H9 (cell line): ENCODE measurements around the gene KRTAP16-1. TPM values are rescaled to one million over a fixed set of nuclear protein-coding genes. Genes with fewer than 3 reads are reported as not detected.

Experiments
- DNase-seq: peaks from one replicate; pipeline ENCODE4 v3.0.0-alpha.2; 2017
- H2AFZ ChIP-seq: one replicate; pipeline ENCODE4 v1.6.1; 2013; ENCODE audit warnings: mild to moderate bottlenecking, low read length, control low read depth, moderate library complexity
- H2AK5ac ChIP-seq: 2 replicates; pipeline ENCODE4 v1.6.1; 2013; ENCODE audit warnings: low read length, control low read depth, mixed read lengths; ENCODE audit not compliant: insufficient read length
- H2BK120ac ChIP-seq: one replicate; pipeline ENCODE4 v1.6.1; 2013; ENCODE audit warnings: low read depth, mild to moderate bottlenecking, low read length, control low read depth, inconsistent platforms; ENCODE audit not compliant: poor library complexity, severe bottlenecking
- H2BK12ac ChIP-seq: 2 replicates; pipeline ENCODE4 v1.6.1; 2013; ENCODE audit warnings: low read length, control low read depth, mixed read lengths, low read depth; ENCODE audit not compliant: insufficient read length
- H2BK15ac ChIP-seq: 2 replicates; pipeline ENCODE4 v1.6.1; 2013; ENCODE audit warnings: low read depth, low read length, control low read depth
- H2BK20ac ChIP-seq: one replicate; pipeline ENCODE4 v1.6.1; 2013; ENCODE audit warnings: low read depth, mild to moderate bottlenecking, low read length, control low read depth, inconsistent platforms; ENCODE audit not compliant: poor library complexity, severe bottlenecking
- H2BK5ac ChIP-seq: 2 replicates; pipeline ENCODE4 v1.6.1; 2013; ENCODE audit warnings: low read length, control low read depth, mixed read lengths; ENCODE audit not compliant: insufficient read length
- H3K14ac ChIP-seq: 2 replicates; pipeline ENCODE4 v1.6.1; 2013; ENCODE audit warnings: low read length, control low read depth; ENCODE audit not compliant: insufficient read depth
- H3K18ac ChIP-seq: 2 replicates; pipeline ENCODE4 v1.6.1; 2013; ENCODE audit warnings: low read depth, mild to moderate bottlenecking, mixed read lengths, low read length, control low read depth; ENCODE audit not compliant: insufficient read length
- H3K23ac ChIP-seq: 2 replicates; pipeline ENCODE4 v1.6.1; 2013; ENCODE audit warnings: low read length, control low read depth, mixed read lengths, low read depth; ENCODE audit not compliant: insufficient read length
- H3K23me2 ChIP-seq: 2 replicates; pipeline ENCODE4 v1.6.1; 2013; ENCODE audit warnings: low read depth, mild to moderate bottlenecking, mixed read lengths, low read length, control low read depth; ENCODE audit not compliant: insufficient read length, poor library complexity, severe bottlenecking
- H3K27ac ChIP-seq: 2 replicates; pipeline ENCODE4 v1.5.1; 2013; ENCODE audit warnings: low read length, control low read depth, mixed read lengths, low read depth; ENCODE audit not compliant: insufficient read length
- H3K27me3 ChIP-seq: 2 replicates; pipeline ENCODE4 v1.6.1; 2013; ENCODE audit warnings: low read length, control low read depth, inconsistent platforms; ENCODE audit not compliant: insufficient read depth
- H3K4ac ChIP-seq: 2 replicates; pipeline ENCODE4 v1.6.1; 2013; ENCODE audit warnings: low read depth, mild to moderate bottlenecking, control low read depth, inconsistent platforms, low read length, moderate library complexity
- H3K4me1 ChIP-seq: 2 replicates; pipeline ENCODE4 v1.6.1; 2013; ENCODE audit warnings: low read length, control low read depth, inconsistent platforms; ENCODE audit not compliant: insufficient read depth
- H3K4me2 ChIP-seq: 2 replicates; pipeline ENCODE4 v1.6.1; 2013; ENCODE audit warnings: low read length, control low read depth, mixed read lengths; ENCODE audit not compliant: insufficient read length, insufficient read depth
- H3K56ac ChIP-seq: 2 replicates; pipeline ENCODE4 v1.6.1; 2013; ENCODE audit warnings: low read depth, mild to moderate bottlenecking, mixed read lengths, low read length, control low read depth; ENCODE audit not compliant: insufficient read length
- H3K79me1 ChIP-seq: 2 replicates; pipeline ENCODE4 v1.6.1; 2013; ENCODE audit warnings: low read depth, mild to moderate bottlenecking, moderate library complexity, low read length, control low read depth, inconsistent platforms; ENCODE audit not compliant: insufficient read depth, poor library complexity, severe bottlenecking
- H3K79me2 ChIP-seq: 2 replicates; pipeline ENCODE4 v1.6.1; 2013; ENCODE audit warnings: low read length, control low read depth, inconsistent platforms; ENCODE audit not compliant: insufficient read depth
- H3K9ac ChIP-seq: 2 replicates; pipeline ENCODE4 v1.6.1; 2013; ENCODE audit warnings: low read length, control low read depth, mixed read lengths; ENCODE audit not compliant: insufficient read length; ENCODE audit errors: extremely low read depth
- H3K9me3 ChIP-seq: one replicate; pipeline ENCODE4 v1.6.1; 2013; ENCODE audit warnings: low read depth, low read length, inconsistent platforms; ENCODE audit not compliant: control insufficient read depth
- H3T11ph ChIP-seq: one replicate; pipeline ENCODE4 v1.6.1; 2013; ENCODE audit warnings: mild to moderate bottlenecking, low read length, control low read depth, inconsistent platforms
- H4K20me1 ChIP-seq: one replicate; pipeline ENCODE4 v1.6.1; 2013; ENCODE audit not compliant: control insufficient read depth, insufficient read length, insufficient read depth
- H4K5ac ChIP-seq: 2 replicates; pipeline ENCODE4 v1.6.1; 2013; ENCODE audit warnings: low read depth, mild to moderate bottlenecking, mixed read lengths, low read length, control low read depth; ENCODE audit not compliant: insufficient read length
- H4K8ac ChIP-seq: replicated peaks from 2 replicates; pipeline ENCODE4 v1.6.1; 2013; ENCODE audit warnings: low read length, control low read depth, mixed read lengths, low read depth; ENCODE audit not compliant: insufficient read length
- H4K91ac ChIP-seq: 2 replicates; pipeline ENCODE4 v1.6.1; 2013; ENCODE audit warnings: low read depth, mild to moderate bottlenecking, moderate library complexity, mixed read lengths, low read length, control low read depth; ENCODE audit not compliant: insufficient read length
- H3K27ac Mint-ChIP-seq, 3 experiments: 2 replicates in 2 of 3; 3 replicates in 1 of 3; pipeline ENCODE4 v1.8.0; 2020 to 2021; ENCODE audit warnings: mixed read lengths in 3 of 3, mild to moderate bottlenecking in 1 of 3, moderate library complexity in 1 of 3
- H3K27me3 Mint-ChIP-seq: 2 replicates; pipeline ENCODE4 v1.8.0; 2021; ENCODE audit warnings: low read depth, mild to moderate bottlenecking, moderate library complexity, mixed read lengths
- H3K36me3 Mint-ChIP-seq, 3 experiments: 2 replicates in 2 of 3; 3 replicates in 1 of 3; pipeline ENCODE4 v1.8.0; 2020 to 2021; ENCODE audit warnings: low read depth in 3 of 3, mixed read lengths in 3 of 3; ENCODE audit not compliant: insufficient read depth in 1 of 3
- H3K4me1 Mint-ChIP-seq, 2 experiments: 2 replicates each; pipeline ENCODE4 v1.8.0; 2020; ENCODE audit warnings: mixed read lengths in 2 of 2
- H3K4me3 Mint-ChIP-seq, 2 experiments: 2 replicates in 1 of 2; 3 replicates in 1 of 2; pipeline ENCODE4 v1.8.0; 2020 to 2021; ENCODE audit warnings: mild to moderate bottlenecking in 2 of 2, mixed read lengths in 2 of 2, moderate library complexity in 1 of 2
- H3K9me3 Mint-ChIP-seq, 2 experiments: 2 replicates in 1 of 2; 3 replicates in 1 of 2; pipeline ENCODE4 v1.8.0; 2020; ENCODE audit warnings: mild to moderate bottlenecking in 2 of 2, mixed read lengths in 2 of 2, moderate library complexity in 1 of 2
- WGBS: extraction: QIAGEN DNeasy Blood & Tissue Kit; methylation state at CpG from one replicate; pipeline ENCODE4 v1.1.7; 2013; ENCODE audit warnings: missing lambda C conversion rate, low lambda C conversion rate, mixed read lengths; ENCODE audit not compliant: insufficient read length; ENCODE audit errors: extremely low coverage; 5-methylcytosine and 5-hydroxymethylcytosine counted together
- total RNA-seq: library from RNA; stranded (reverse); gene quantifications from 2 replicates; pipeline ENCODE4 v1.2.1, GENCODE V29; 2021
- TF ChIP-seq, protein P1 (sequence below): fragments of 200-600 bp; sonication (generic); conservative IDR thresholded peaks from 3 replicates; pipeline ENCODE4 v1.8.0; 2021; ENCODE audit warnings: antibody characterized with exemption, mild to moderate bottlenecking

KRTAP16-1 gene
- total RNA-seq, 1 experiment from 2014 or later = not detected

DNA sequence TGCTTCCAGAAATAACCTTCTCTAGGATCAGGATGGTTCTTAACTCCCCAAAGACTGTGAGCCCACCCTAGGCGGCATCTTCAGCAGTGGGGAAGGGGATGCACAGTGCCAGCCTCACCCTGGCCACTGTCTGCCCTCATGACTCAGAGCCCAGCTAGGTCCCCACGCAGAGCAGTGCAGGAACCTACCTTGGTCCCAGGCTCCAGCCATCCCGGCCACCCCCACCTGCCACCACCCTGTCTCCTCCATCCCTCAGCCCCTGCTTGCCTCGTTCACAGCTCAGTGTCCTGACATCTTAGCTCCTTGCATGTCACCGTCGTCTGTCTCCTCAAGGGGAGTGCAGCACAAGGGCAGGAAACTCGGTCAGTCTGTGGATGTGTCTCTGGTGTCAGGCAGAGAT lies 22.5 kb upstream of the KRTAP16-1 start:
- no peak overlapping the region for H2AFZ ChIP-seq
- H3K27ac Mint-ChIP-seq = no peak overlapping the region

More for the DNA sequence above, 22.5 kb upstream of the KRTAP16-1 start:
- Mint-ChIP-seq H3K36me3 (no peaks in the 10 kb centered on the region; a peak in 1 of 7 replicates), H3K27me3 (peaks cover 4% of the 10 kb centered on the region; the same call in 1 of the 2 replicates), H3K4me3 (no peak overlapping the region), H3K9me3 (no peaks in the 10 kb centered on the region; a peak in 2 of 5 replicates), H3K4me1 (peaks cover 0 to 9% of the 10 kb centered on the region in 2 experiments; a peak in 3 of 4 replicates)
- no peak for DNase-seq
- H3K79me1 ChIP-seq = no peaks in the 10 kb centered on the region
- no peak overlapping the region for H3K56ac ChIP-seq
- no peak overlapping the region for H3K27ac ChIP-seq
- H3K4ac ChIP-seq = no peak overlapping the region
- H4K20me1 ChIP-seq = no peaks in the 10 kb centered on the region
- H3T11ph ChIP-seq = no peak overlapping the region
- no peaks in the 10 kb centered on the region for H3K4me1 ChIP-seq
- H2BK12ac ChIP-seq = no peak overlapping the region
- no peak overlapping the region for H4K91ac ChIP-seq
- H2BK15ac ChIP-seq = no peak overlapping the region
- H3K23me2 ChIP-seq = no peaks in the 10 kb centered on the region
- no peaks in the 10 kb centered on the region for H3K27me3 ChIP-seq
- no peak overlapping the region for H2BK5ac ChIP-seq
- WGBS = no CpG with 5 or more reads among the region's 7 CpGs
- TF ChIP-seq, protein P1, sequence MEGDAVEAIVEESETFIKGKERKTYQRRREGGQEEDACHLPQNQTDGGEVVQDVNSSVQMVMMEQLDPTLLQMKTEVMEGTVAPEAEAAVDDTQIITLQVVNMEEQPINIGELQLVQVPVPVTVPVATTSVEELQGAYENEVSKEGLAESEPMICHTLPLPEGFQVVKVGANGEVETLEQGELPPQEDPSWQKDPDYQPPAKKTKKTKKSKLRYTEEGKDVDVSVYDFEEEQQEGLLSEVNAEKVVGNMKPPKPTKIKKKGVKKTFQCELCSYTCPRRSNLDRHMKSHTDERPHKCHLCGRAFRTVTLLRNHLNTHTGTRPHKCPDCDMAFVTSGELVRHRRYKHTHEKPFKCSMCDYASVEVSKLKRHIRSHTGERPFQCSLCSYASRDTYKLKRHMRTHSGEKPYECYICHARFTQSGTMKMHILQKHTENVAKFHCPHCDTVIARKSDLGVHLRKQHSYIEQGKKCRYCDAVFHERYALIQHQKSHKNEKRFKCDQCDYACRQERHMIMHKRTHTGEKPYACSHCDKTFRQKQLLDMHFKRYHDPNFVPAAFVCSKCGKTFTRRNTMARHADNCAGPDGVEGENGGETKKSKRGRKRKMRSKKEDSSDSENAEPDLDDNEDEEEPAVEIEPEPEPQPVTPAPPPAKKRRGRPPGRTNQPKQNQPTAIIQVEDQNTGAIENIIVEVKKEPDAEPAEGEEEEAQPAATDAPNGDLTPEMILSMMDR = no peak
- H3K18ac ChIP-seq = no peak overlapping the region
- H4K8ac ChIP-seq = no peak overlapping the region
- no peak overlapping the region for H4K5ac ChIP-seq
- H3K9ac ChIP-seq = no peak overlapping the region
- no peaks in the 10 kb centered on the region for H3K9me3 ChIP-seq
- no peak overlapping the region for H2BK120ac ChIP-seq
- no peaks in the 10 kb centered on the region for H3K79me2 ChIP-seq
- no peak overlapping the region for H3K4me2 ChIP-seq
- no peak overlapping the region for H3K14ac ChIP-seq
- H2AK5ac ChIP-seq = no peak overlapping the region
- H2BK20ac ChIP-seq = no peak overlapping the region
- no peak overlapping the region for H3K23ac ChIP-seq
